Transverse colon (tissue), 4 donors: Measurements from ENCODE around the gene STARD10.

Experiments
- EP300 ChIP-seq: sonication (generic); formaldehyde crosslinking; IDR thresholded peaks from one replicate; pipeline ENCODE4 v1.6.1; 2017; ENCODE audit warnings: antibody characterized with exemption, low read depth
- POLR2A ChIP-seq: fragments of 450-650 bp; IDR thresholded peaks from one replicate; pipeline ENCODE4 v1.6.1; 2016; ENCODE audit warnings: antibody characterized with exemption, mild to moderate bottlenecking, moderate library complexity
- POLR2AphosphoS5 ChIP-seq, 3 donors: sonication (generic); formaldehyde crosslinking; IDR thresholded peaks; one replicate each; pipeline ENCODE4 v1.6.1; 2016; ENCODE audit warnings: antibody characterized with exemption in 3 of 3
- TF ChIP-seq, protein P1 (sequence below), 5 experiments: fragments of 200-600 bp in 3 of 5; fragments of 450-650 bp in 2 of 5; sonication (generic) in 3 of 5; IDR thresholded peaks; 1 replicate in 2 of 5; 2 replicates in 3 of 5; pipeline ENCODE4 v1.5.1; 2016 to 2017; ENCODE audit warnings: antibody characterized with exemption in 5 of 5, inconsistent platforms in 3 of 5, mild to moderate bottlenecking in 2 of 5, moderate library complexity in 1 of 5

DNA sequence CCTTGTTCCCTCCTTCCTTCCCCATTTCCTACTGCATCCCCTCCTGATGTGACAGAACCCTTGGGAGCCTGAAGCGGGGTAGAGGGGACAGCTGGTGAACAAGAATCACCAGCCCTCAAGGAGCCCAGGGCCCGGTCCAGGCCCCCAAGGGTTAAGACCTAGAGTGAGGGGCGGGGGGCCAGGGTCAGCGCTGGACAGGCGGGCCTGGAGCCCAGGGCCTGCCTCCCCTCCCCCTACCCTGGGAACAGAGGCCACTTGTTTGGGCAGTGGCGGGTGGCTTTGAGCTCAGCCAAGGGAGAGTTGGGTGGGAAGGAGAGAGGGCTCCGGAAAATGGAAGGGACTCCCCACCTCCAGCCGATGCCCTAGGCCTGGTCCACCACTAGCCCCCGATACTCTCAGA lies 43.8 kb downstream of the STARD10 start:
- TF ChIP-seq POLR2A, result no peak
- TF ChIP-seq POLR2AphosphoS5 (IDR thresholded peaks at IDR 0.05), result no peak
- TF ChIP-seq, protein P1, sequence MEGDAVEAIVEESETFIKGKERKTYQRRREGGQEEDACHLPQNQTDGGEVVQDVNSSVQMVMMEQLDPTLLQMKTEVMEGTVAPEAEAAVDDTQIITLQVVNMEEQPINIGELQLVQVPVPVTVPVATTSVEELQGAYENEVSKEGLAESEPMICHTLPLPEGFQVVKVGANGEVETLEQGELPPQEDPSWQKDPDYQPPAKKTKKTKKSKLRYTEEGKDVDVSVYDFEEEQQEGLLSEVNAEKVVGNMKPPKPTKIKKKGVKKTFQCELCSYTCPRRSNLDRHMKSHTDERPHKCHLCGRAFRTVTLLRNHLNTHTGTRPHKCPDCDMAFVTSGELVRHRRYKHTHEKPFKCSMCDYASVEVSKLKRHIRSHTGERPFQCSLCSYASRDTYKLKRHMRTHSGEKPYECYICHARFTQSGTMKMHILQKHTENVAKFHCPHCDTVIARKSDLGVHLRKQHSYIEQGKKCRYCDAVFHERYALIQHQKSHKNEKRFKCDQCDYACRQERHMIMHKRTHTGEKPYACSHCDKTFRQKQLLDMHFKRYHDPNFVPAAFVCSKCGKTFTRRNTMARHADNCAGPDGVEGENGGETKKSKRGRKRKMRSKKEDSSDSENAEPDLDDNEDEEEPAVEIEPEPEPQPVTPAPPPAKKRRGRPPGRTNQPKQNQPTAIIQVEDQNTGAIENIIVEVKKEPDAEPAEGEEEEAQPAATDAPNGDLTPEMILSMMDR (IDR thresholded peaks at IDR 0.05), result no peak
- TF ChIP-seq EP300, result no peak
